Adipose tissue (tissue), 3 donors: ENCODE data around the gene KAT2B. TPM values are rescaled to one million over a fixed set of nuclear protein-coding genes. Genes with fewer than 3 reads are reported as not detected.
A peak's percentile ranks its signal among the peaks of the same experiment; 100 is the strongest.
"Not testable (repeated sequence)": the region's sequence is repeated elsewhere in the genome, so short reads cannot be mapped to it uniquely, and the experiment has no call there.

Source experiments
- H3K27ac ChIP-seq: one replicate; pipeline ENCODE4 v1.5.1; 2013; ENCODE audit warnings: low read depth, low read length
- WGBS, 3 donors: extraction: QIAGEN DNeasy Blood & Tissue Kit; methylation state at CpG; one replicate each; pipeline ENCODE4 v1.1.7; 2013; 5-methylcytosine and 5-hydroxymethylcytosine counted together
- polyA plus RNA-seq, 3 donors: library from polyadenylated mRNA; stranded (reverse); fragments of 200-250 nt; gene quantifications; one replicate each; pipeline ENCODE4 v1.2.3, GENCODE V29; 2013
- donor health status: healthy with polysubstance abuse.
- donor health status: Bipolar disorder and iron deficiency.
- donor health status: healthy.

KAT2B gene
- polyA plus RNA-seq, 3 donors: 7.8 to 20.8 (median 10.0) TPM

- whole genome bisulfite sequencing, 3 donors: 10 to 16% (median 12%) methylated on average over 16 of the region's 16 CpGs
- H3K27ac ChIP-seq: no peak overlapping the region
Measured at GRCh38 chr3:20038699-20039465, 1.4 kb upstream of the KAT2B start.

- WGBS, 3 donors: 0% methylated on average over 4 of the region's 4 CpGs
- H3K27ac ChIP-seq: no peak overlapping the region
Measured at GRCh38 chr3:20039466-20039764, 831 bp upstream of the KAT2B start.

- 0 to 1% (median 0%) methylated on average over 46 to 63 of the region's 64 CpGs for WGBS, 3 donors
- H3K27ac ChIP-seq: peak overlapping the region; percentile 40
Measured at GRCh38 chr3:20040548-20041196, 426 bp downstream of the KAT2B start.

- H3K27ac ChIP-seq: peak overlapping the region; percentile 40
- 0 to 1% (median 1%) methylated on average over 27 to 28 of the region's 28 CpGs for WGBS, 3 donors
Measured at GRCh38 chr3:20041197-20041780, 1.0 kb downstream of the KAT2B start.

GRCh38 chr3:20042331-20042730, 2.1 kb downstream of the KAT2B start:
- no peak overlapping the region for H3K27ac ChIP-seq
- WGBS, 3 donors: 41 to 81% (median 58%) methylated on average over 5 of the region's 5 CpGs

- no peak overlapping the region for H3K27ac ChIP-seq
- WGBS, 3 donors: 10 to 23% (median 15%) methylated on average over 4 of the region's 4 CpGs
Measured at GRCh38 chr3:20043396-20043795, 3.1 kb downstream of the KAT2B start.

- 44 to 58% (median 58%) methylated on average over 4 of the region's 4 CpGs for WGBS, 3 donors
- no peak overlapping the region for H3K27ac ChIP-seq
Measured at GRCh38 chr3:20043825-20044224, 3.6 kb downstream of the KAT2B start.

GRCh38 chr3:20045141-20045540, 4.9 kb downstream of the KAT2B start:
- 94 to 99% (median 94%) methylated on average over 3 of the region's 3 CpGs for WGBS, 3 donors

GRCh38 chr3:20046556-20046955, 6.3 kb downstream of the KAT2B start:
- H3K27ac ChIP-seq: no peak overlapping the region
- 92 to 98% (median 94%) methylated on average over 1 of the region's 1 CpG for WGBS, 3 donors

More at GRCh38 chr3:20045141-20045540, 4.9 kb downstream of the KAT2B start:
- not testable (repeated sequence) for H3K27ac ChIP-seq

GRCh38 chr3:20047341-20047779, 7.1 kb downstream of the KAT2B start:
- WGBS, 3 donors: 90 to 94% (median 91%) methylated on average over 7 of the region's 7 CpGs
- H3K27ac ChIP-seq: no peak overlapping the region

GRCh38 chr3:20047976-20048883, 8.0 kb downstream of the KAT2B start:
- no peak overlapping the region for H3K27ac ChIP-seq
- 45 to 79% (median 50%) methylated on average over 9 of the region's 9 CpGs for WGBS, 3 donors

- whole genome bisulfite sequencing, 3 donors: 88 to 97% (median 96%) methylated on average over 4 of the region's 4 CpGs
- no peak overlapping the region for H3K27ac ChIP-seq
Measured at GRCh38 chr3:20051123-20051806, 11.0 kb downstream of the KAT2B start.

- H3K27ac ChIP-seq: no peak overlapping the region
- 78 to 99% (median 82%) methylated on average over 7 of the region's 7 CpGs for WGBS, 3 donors
Measured at GRCh38 chr3:20052851-20053250, 12.6 kb downstream of the KAT2B start.

- 38 to 50% (median 46%) methylated on average over 4 of the region's 4 CpGs for WGBS, 3 donors
- H3K27ac ChIP-seq: no peak overlapping the region
Measured at GRCh38 chr3:20054549-20054987, 14.3 kb downstream of the KAT2B start.

GRCh38 chr3:20055020-20055775, 15.0 kb downstream of the KAT2B start:
- 50 to 76% (median 52%) methylated on average over 10 of the region's 10 CpGs for WGBS, 3 donors
- H3K27ac ChIP-seq: no peak overlapping the region

- WGBS, 3 donors: 58 to 79% (median 63%) methylated on average over 3 of the region's 3 CpGs
Measured at GRCh38 chr3:20055842-20056241, 15.6 kb downstream of the KAT2B start.

More at GRCh38 chr3:20055842-20056241, 15.6 kb downstream of the KAT2B start:
- H3K27ac ChIP-seq: no peak overlapping the region
